Limb (tissue), 2 donors: ENCODE measurements around the gene KRT4.

ENCODE experiments used
- DNase-seq, 2 donors: peaks; one replicate each; pipeline ENCODE4 v3.0.0-alpha.2; 2016; ENCODE audit errors: extremely low spot score in 2 of 2

KRT4 gene

GRCh38 chr12:52821826-52822660 is 8.1 kb upstream of the KRT4 start:
- no peak for DNase-seq

- DNase-seq, result no peak
Observed at GRCh38 chr12:52821071-52821730, 7.3 kb upstream of the KRT4 start.

- DNase-seq, result no peak
Observed at GRCh38 chr12:52820521-52820920, 6.6 kb upstream of the KRT4 start.

- no peak for DNase-seq
Observed at GRCh38 chr12:52819731-52820510, 6.0 kb upstream of the KRT4 start.

- DNase-seq, result no peak
Observed at GRCh38 chr12:52818887-52819420, 5.0 kb upstream of the KRT4 start.

GRCh38 chr12:52818388-52818787 is 4.5 kb upstream of the KRT4 start:
- no peak for DNase-seq

- no peak for DNase-seq
Observed at GRCh38 chr12:52817699-52818238, 3.9 kb upstream of the KRT4 start.

GRCh38 chr12:52817003-52817698 is 3.2 kb upstream of the KRT4 start:
- no peak for DNase-seq

- no peak for DNase-seq
Observed at GRCh38 chr12:52815676-52816588, 2.0 kb upstream of the KRT4 start.

- DNase-seq, result no peak
Observed at GRCh38 chr12:52815161-52815560, 1.2 kb upstream of the KRT4 start.

- no peak for DNase-seq
Observed at GRCh38 chr12:52814710-52815155, 817 bp upstream of the KRT4 start.

- no peak for DNase-seq
Observed at GRCh38 chr12:52813203-52813819, 605 bp downstream of the KRT4 start.

GRCh38 chr12:52812749-52813148 is 1.2 kb downstream of the KRT4 start:
- DNase-seq, result no peak

- no peak for DNase-seq
Observed at GRCh38 chr12:52812073-52812400, 1.9 kb downstream of the KRT4 start.

- DNase-seq, result no peak
Observed at GRCh38 chr12:52811191-52812072, 2.5 kb downstream of the KRT4 start.

- DNase-seq, result no peak
Observed at GRCh38 chr12:52810554-52810953, 3.4 kb downstream of the KRT4 start.

GRCh38 chr12:52809166-52809565 is 4.8 kb downstream of the KRT4 start:
- DNase-seq, result no peak

GRCh38 chr12:52808573-52809160 is 5.2 kb downstream of the KRT4 start:
- DNase-seq, result no peak
